GM12878 (cell line): ENCODE measurements around the gene PTAFR.

Experiments
- CREM ChIP-seq: IDR thresholded peaks from 2 replicates; pipeline ENCODE4 v1.6.1; 2014; ENCODE audit warnings: antibody characterized with exemption, low read depth
- ETV6 ChIP-seq, 2 experiments: fragments of 450-650 bp in 1 of 2; IDR thresholded peaks in 1 of 2; conservative IDR thresholded peaks in 1 of 2; 2 replicates each; pipeline ENCODE4 v1.6.1; 2014; ENCODE audit warnings: antibody characterized with exemption in 1 of 2, borderline replicate concordance in 1 of 2, low read depth in 1 of 2, mild to moderate bottlenecking in 1 of 2, moderate library complexity in 1 of 2
- EZH2 ChIP-seq: IDR thresholded peaks from 2 replicates; pipeline ENCODE4 v1.6.1; 2012; ENCODE audit warnings: low read depth, mild to moderate bottlenecking, control low read depth, inconsistent platforms, low read length, borderline replicate concordance; ENCODE audit not compliant: control insufficient read depth
- MYC ChIP-seq: IDR thresholded peaks from 2 replicates; pipeline ENCODE4 v1.6.1; 2011; ENCODE audit warnings: mild to moderate bottlenecking, low read length, moderate library complexity, inconsistent platforms; ENCODE audit not compliant: insufficient read depth, insufficient replicate concordance, insufficient read length, severe bottlenecking
- POLR2A ChIP-seq: IDR thresholded peaks from 2 replicates; pipeline ENCODE4 v1.6.1; 2011; ENCODE audit warnings: low read depth, mild to moderate bottlenecking, low read length
- POLR2AphosphoS5 ChIP-seq: IDR thresholded peaks from 2 replicates; pipeline ENCODE4 v1.6.1; 2011; ENCODE audit warnings: mild to moderate bottlenecking, low read length, inconsistent platforms
- TAF1 ChIP-seq: IDR thresholded peaks from 2 replicates; pipeline ENCODE4 v1.6.1; 2011; ENCODE audit warnings: mild to moderate bottlenecking, low read depth, low read length, borderline replicate concordance
- ZNF274 ChIP-seq: IDR thresholded peaks from one replicate; pipeline ENCODE4 v1.8.0; 2011; ENCODE audit not compliant: insufficient read length, insufficient read depth
- TF ChIP-seq, protein P1 (sequence below): fragments of 450-650 bp; IDR thresholded peaks from 2 replicates; pipeline ENCODE4 v1.6.1; 2017; ENCODE audit warnings: mild to moderate bottlenecking
- TF ChIP-seq, protein P2 (sequence below), 3 experiments: IDR thresholded peaks in 2 of 3; conservative IDR thresholded peaks in 1 of 3; 2 replicates each; pipeline ENCODE4 v1.5.1; 2011; ENCODE audit warnings: low read depth in 3 of 3, low read length in 3 of 3, mild to moderate bottlenecking in 3 of 3, control low read depth in 2 of 3, moderate library complexity in 2 of 3, inconsistent platforms in 1 of 3, mixed read lengths in 1 of 3; ENCODE audit not compliant: control insufficient read depth in 2 of 3, insufficient read depth in 1 of 3; ENCODE audit errors: extremely low read depth in 1 of 3

DNA sequence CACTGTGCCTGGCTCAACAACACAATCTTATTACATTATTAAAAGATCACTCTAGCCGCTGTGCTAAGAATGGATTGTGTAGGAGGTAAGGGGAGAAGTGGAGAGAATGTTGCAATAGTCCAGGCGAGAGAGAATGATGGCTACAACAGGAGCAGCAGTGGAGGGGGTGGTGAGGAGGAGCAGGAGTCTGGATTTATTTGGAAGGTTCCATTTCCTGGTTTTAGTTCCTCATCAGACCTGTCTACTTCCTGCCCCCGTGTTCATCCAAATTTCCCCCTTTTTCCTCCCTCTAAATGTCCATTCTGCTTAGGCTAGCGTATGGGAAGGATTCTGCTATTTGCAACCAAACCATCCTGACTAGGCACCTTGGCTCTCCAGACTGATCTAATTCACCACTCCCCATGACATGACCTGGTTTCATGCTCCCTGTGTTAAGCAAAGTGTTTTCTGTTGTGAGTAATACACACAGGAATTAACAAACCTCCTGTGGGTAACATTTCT, 53.0 kb downstream of the PTAFR start:
- TF ChIP-seq ETV6 (conservative IDR thresholded peaks at IDR 0.05 in 1 of 2, IDR thresholded peaks at IDR 0.05 in 1 of 2; ENCODE audit: borderline replicate concordance in 1 of 2, low read depth in 1 of 2): no peak
- no peak for TF ChIP-seq POLR2AphosphoS5
- TF ChIP-seq, protein P1, sequence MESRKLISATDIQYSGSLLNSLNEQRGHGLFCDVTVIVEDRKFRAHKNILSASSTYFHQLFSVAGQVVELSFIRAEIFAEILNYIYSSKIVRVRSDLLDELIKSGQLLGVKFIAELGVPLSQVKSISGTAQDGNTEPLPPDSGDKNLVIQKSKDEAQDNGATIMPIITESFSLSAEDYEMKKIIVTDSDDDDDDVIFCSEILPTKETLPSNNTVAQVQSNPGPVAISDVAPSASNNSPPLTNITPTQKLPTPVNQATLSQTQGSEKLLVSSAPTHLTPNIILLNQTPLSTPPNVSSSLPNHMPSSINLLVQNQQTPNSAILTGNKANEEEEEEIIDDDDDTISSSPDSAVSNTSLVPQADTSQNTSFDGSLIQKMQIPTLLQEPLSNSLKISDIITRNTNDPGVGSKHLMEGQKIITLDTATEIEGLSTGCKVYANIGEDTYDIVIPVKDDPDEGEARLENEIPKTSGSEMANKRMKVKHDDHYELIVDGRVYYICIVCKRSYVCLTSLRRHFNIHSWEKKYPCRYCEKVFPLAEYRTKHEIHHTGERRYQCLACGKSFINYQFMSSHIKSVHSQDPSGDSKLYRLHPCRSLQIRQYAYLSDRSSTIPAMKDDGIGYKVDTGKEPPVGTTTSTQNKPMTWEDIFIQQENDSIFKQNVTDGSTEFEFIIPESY: no peak
- TF ChIP-seq, protein P2, sequence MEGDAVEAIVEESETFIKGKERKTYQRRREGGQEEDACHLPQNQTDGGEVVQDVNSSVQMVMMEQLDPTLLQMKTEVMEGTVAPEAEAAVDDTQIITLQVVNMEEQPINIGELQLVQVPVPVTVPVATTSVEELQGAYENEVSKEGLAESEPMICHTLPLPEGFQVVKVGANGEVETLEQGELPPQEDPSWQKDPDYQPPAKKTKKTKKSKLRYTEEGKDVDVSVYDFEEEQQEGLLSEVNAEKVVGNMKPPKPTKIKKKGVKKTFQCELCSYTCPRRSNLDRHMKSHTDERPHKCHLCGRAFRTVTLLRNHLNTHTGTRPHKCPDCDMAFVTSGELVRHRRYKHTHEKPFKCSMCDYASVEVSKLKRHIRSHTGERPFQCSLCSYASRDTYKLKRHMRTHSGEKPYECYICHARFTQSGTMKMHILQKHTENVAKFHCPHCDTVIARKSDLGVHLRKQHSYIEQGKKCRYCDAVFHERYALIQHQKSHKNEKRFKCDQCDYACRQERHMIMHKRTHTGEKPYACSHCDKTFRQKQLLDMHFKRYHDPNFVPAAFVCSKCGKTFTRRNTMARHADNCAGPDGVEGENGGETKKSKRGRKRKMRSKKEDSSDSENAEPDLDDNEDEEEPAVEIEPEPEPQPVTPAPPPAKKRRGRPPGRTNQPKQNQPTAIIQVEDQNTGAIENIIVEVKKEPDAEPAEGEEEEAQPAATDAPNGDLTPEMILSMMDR (IDR thresholded peaks at IDR 0.05 in 2 of 3, conservative IDR thresholded peaks at IDR 0.05 in 1 of 3; ENCODE audit: control insufficient read depth in 2 of 3, extremely low read depth in 1 of 3, insufficient read depth in 1 of 3, low read depth in 3 of 3, low read length in 3 of 3): no peak
- no peak for TF ChIP-seq CREM
- TF ChIP-seq TAF1: no peak
- no peak for TF ChIP-seq POLR2A
- TF ChIP-seq ZNF274: no peak
- TF ChIP-seq EZH2: no peak
- no peak for TF ChIP-seq MYC
